ENCODE measurements around the gene TNFRSF17.

DNA sequence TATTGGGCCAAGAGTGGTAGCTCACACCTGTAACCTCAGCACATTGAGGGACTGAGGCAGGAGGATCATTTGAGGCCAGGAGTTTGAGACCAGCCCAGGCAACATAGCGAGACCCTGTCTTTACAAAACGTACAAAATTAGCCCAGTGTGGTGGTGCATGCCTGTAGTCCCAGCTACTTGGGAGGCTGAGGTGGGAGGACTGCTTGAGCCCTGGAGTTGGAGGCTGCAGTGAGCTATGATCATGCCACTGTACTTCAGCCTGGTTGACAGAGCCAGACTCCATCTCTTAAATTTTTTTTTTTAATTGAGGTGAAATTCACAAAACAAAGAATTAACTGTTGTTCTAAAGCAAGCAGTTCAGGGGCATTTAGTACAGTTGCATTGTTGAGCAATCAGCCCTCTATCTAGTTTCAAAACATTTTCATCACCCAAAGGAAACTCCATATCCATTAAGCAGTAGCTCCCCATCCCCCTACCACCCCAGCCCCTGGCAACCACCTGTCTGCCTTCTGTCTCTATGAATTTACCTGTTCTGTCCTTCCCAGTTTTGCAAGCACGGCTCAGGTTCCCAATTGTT, 27.1 kb downstream of the TNFRSF17 start:
- TF ChIP-seq, protein P1, sequence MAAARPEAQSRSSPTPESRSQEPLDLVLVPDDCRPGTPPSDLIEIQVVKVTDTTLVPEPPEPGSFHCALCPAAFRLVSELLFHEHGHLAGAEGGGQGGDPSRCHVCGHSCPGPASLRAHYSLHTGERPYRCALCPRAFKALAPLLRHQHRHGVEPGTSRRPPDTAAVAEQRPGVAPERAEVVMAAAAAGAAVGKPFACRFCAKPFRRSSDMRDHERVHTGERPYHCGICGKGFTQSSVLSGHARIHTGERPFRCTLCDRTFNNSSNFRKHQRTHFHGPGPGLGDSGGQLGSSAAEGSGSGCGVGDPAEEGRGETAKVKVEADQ (CRISPR knock-in tag; IDR thresholded peaks at IDR 0.05; ENCODE audit: borderline replicate concordance) = no peak
- TF ChIP-seq, protein P2, sequence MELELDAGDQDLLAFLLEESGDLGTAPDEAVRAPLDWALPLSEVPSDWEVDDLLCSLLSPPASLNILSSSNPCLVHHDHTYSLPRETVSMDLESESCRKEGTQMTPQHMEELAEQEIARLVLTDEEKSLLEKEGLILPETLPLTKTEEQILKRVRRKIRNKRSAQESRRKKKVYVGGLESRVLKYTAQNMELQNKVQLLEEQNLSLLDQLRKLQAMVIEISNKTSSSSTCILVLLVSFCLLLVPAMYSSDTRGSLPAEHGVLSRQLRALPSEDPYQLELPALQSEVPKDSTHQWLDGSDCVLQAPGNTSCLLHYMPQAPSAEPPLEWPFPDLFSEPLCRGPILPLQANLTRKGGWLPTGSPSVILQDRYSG (CRISPR knock-in tag; IDR thresholded peaks at IDR 0.05) = no peak
- TF ChIP-seq, protein P3, sequence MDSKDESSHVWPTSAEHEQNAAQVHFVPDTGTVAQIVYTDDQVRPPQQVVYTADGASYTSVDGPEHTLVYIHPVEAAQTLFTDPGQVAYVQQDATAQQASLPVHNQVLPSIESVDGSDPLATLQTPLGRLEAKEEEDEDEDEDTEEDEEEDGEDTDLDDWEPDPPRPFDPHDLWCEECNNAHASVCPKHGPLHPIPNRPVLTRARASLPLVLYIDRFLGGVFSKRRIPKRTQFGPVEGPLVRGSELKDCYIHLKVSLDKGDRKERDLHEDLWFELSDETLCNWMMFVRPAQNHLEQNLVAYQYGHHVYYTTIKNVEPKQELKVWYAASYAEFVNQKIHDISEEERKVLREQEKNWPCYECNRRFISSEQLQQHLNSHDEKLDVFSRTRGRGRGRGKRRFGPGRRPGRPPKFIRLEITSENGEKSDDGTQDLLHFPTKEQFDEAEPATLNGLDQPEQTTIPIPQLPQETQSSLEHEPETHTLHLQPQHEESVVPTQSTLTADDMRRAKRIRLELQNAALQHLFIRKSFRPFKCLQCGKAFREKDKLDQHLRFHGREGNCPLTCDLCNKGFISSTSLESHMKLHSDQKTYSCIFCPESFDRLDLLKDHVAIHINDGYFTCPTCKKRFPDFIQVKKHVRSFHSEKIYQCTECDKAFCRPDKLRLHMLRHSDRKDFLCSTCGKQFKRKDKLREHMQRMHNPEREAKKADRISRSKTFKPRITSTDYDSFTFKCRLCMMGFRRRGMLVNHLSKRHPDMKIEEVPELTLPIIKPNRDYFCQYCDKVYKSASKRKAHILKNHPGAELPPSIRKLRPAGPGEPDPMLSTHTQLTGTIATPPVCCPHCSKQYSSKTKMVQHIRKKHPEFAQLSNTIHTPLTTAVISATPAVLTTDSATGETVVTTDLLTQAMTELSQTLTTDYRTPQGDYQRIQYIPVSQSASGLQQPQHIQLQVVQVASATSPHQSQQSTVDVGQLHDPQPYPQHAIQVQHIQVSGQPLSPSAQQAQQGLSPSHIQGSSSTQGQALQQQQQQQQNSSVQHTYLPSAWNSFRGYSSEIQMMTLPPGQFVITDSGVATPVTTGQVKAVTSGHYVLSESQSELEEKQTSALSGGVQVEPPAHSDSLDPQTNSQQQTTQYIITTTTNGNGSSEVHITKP (CRISPR knock-in tag; IDR thresholded peaks at IDR 0.05; ENCODE audit: low read depth) = no peak
- TF ChIP-seq ZNF335 (CRISPR knock-in tag; IDR thresholded peaks at IDR 0.05) (no peak), ZFP41 (CRISPR knock-in tag; IDR thresholded peaks at IDR 0.05; ENCODE audit: borderline replicate concordance) (no peak), SYNCRIP (IDR thresholded peaks at IDR 0.05; ENCODE audit: insufficient read depth, low read depth, low read length) (no peak), EZH2 (conservative IDR thresholded peaks at IDR 0.05; ENCODE audit: low read depth, low read length) (no peak)

Measured in HepG2 (cell line).